ENCODE results near the gene OR10G8.

GRCh38 chr11:124039557-124039956, 13.0 kb downstream of the OR10G8 start:
- TF ChIP-seq, protein P1, sequence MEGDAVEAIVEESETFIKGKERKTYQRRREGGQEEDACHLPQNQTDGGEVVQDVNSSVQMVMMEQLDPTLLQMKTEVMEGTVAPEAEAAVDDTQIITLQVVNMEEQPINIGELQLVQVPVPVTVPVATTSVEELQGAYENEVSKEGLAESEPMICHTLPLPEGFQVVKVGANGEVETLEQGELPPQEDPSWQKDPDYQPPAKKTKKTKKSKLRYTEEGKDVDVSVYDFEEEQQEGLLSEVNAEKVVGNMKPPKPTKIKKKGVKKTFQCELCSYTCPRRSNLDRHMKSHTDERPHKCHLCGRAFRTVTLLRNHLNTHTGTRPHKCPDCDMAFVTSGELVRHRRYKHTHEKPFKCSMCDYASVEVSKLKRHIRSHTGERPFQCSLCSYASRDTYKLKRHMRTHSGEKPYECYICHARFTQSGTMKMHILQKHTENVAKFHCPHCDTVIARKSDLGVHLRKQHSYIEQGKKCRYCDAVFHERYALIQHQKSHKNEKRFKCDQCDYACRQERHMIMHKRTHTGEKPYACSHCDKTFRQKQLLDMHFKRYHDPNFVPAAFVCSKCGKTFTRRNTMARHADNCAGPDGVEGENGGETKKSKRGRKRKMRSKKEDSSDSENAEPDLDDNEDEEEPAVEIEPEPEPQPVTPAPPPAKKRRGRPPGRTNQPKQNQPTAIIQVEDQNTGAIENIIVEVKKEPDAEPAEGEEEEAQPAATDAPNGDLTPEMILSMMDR (IDR thresholded peaks at IDR 0.05) = no peak
- TF ChIP-seq POLR2A (IDR thresholded peaks at IDR 0.05) = no peak
